ENCODE data around the gene SSX4. TPM values are rescaled to one million over a fixed set of nuclear protein-coding genes. Genes with fewer than 3 reads are reported as not detected.
"Not testable (repeated sequence)": the region's sequence is repeated elsewhere in the genome, so short reads cannot be mapped to it uniquely, and the experiment has no call there.

Gene SSX4
- total RNA-seq, 1 experiment from 2014 or later, result not detected

- H3K9me3 ChIP-seq (ENCODE audit: control insufficient read depth in 1 of 2, insufficient read depth in 1 of 2, low read depth in 1 of 2, low read length in 2 of 2); H3K36me3 ChIP-seq (ENCODE audit: control insufficient read depth in 1 of 2, insufficient read depth in 2 of 2, low read length in 2 of 2); H3K4me1 ChIP-seq (ENCODE audit: control insufficient read depth in 1 of 2, insufficient read depth in 2 of 2, low read length in 2 of 2); POLR2A ChIA-PET; H3K27ac ChIP-seq (ENCODE audit: low read depth, low read length); ATAC-seq; DNase-seq (ENCODE audit: low read depth, low spot score); H4K20me1 ChIP-seq (ENCODE audit: insufficient read depth); H2AFZ ChIP-seq (ENCODE audit: low read depth, low read length, poor library complexity, severe bottlenecking); H3K9ac ChIP-seq (ENCODE audit: low read length); H3K79me2 ChIP-seq (ENCODE audit: insufficient read depth, low read length); H3K9me2 ChIP-seq (ENCODE audit: insufficient read depth); CTCF ChIA-PET; intact Hi-C loops (cut with micrococcal nuclease); BruUV-seq (replicated peaks); H3K4me3 ChIP-seq (replicated peaks in 1 of 2; ENCODE audit: low read depth in 1 of 2, low read length in 2 of 2); H3K27me3 ChIP-seq (ENCODE audit: insufficient read depth, low read length); H3K4me2 ChIP-seq (ENCODE audit: low read length); RAD21 ChIA-PET (ENCODE audit: low non-redundant PET in 1 of 2, low total read pairs in 2 of 2, uncharacterized antibody in 2 of 2, unreplicated experiment in 2 of 2): not testable (repeated sequence)
Observed at GRCh38 chrX:48359281-48359680, 24.1 kb upstream of the SSX4 start.

- not testable (repeated sequence) for H3K9me2 ChIP-seq (ENCODE audit: insufficient read depth)
Observed at GRCh38 chrX:48367717-48368408, 15.5 kb upstream of the SSX4 start.

GRCh38 chrX:48370408-48370807, 12.9 kb upstream of the SSX4 start:
- ATAC-seq; H3K9ac ChIP-seq (ENCODE audit: low read length); DNase-seq (ENCODE audit: low read depth, low spot score); H4K20me1 ChIP-seq (ENCODE audit: insufficient read depth); CTCF ChIA-PET; intact Hi-C loops (cut with micrococcal nuclease); H3K9me2 ChIP-seq (ENCODE audit: insufficient read depth); H3K27ac ChIP-seq (ENCODE audit: low read depth, low read length); POLR2A ChIA-PET; H3K79me2 ChIP-seq (ENCODE audit: insufficient read depth, low read length); H3K4me2 ChIP-seq (ENCODE audit: low read length); H3K9me3 ChIP-seq (ENCODE audit: control insufficient read depth in 1 of 2, insufficient read depth in 1 of 2, low read depth in 1 of 2, low read length in 2 of 2); H3K4me1 ChIP-seq (ENCODE audit: control insufficient read depth in 1 of 2, insufficient read depth in 2 of 2, low read length in 2 of 2); H2AFZ ChIP-seq (ENCODE audit: low read depth, low read length, poor library complexity, severe bottlenecking); H3K36me3 ChIP-seq (ENCODE audit: control insufficient read depth in 1 of 2, insufficient read depth in 2 of 2, low read length in 2 of 2); RAD21 ChIA-PET (ENCODE audit: low non-redundant PET in 1 of 2, low total read pairs in 2 of 2, uncharacterized antibody in 2 of 2, unreplicated experiment in 2 of 2); H3K27me3 ChIP-seq (ENCODE audit: insufficient read depth, low read length); BruUV-seq (replicated peaks); H3K4me3 ChIP-seq (replicated peaks in 1 of 2; ENCODE audit: low read depth in 1 of 2, low read length in 2 of 2): not testable (repeated sequence)

More at GRCh38 chrX:48367717-48368408, 15.5 kb upstream of the SSX4 start:
- BruUV-seq (replicated peaks); H3K4me1 ChIP-seq (ENCODE audit: control insufficient read depth in 1 of 2, insufficient read depth in 2 of 2, low read length in 2 of 2); H3K79me2 ChIP-seq (ENCODE audit: insufficient read depth, low read length); ATAC-seq; H3K36me3 ChIP-seq (ENCODE audit: control insufficient read depth in 1 of 2, insufficient read depth in 2 of 2, low read length in 2 of 2); POLR2A ChIA-PET; H3K27me3 ChIP-seq (ENCODE audit: insufficient read depth, low read length); RAD21 ChIA-PET (ENCODE audit: low non-redundant PET in 1 of 2, low total read pairs in 2 of 2, uncharacterized antibody in 2 of 2, unreplicated experiment in 2 of 2); H3K9ac ChIP-seq (ENCODE audit: low read length); H3K9me3 ChIP-seq (ENCODE audit: control insufficient read depth in 1 of 2, insufficient read depth in 1 of 2, low read depth in 1 of 2, low read length in 2 of 2); H3K27ac ChIP-seq (ENCODE audit: low read depth, low read length); CTCF ChIA-PET; H3K4me2 ChIP-seq (ENCODE audit: low read length); H2AFZ ChIP-seq (ENCODE audit: low read depth, low read length, poor library complexity, severe bottlenecking); H4K20me1 ChIP-seq (ENCODE audit: insufficient read depth); DNase-seq (ENCODE audit: low read depth, low spot score); H3K4me3 ChIP-seq (replicated peaks in 1 of 2; ENCODE audit: low read depth in 1 of 2, low read length in 2 of 2); intact Hi-C loops (cut with micrococcal nuclease): not testable (repeated sequence)

GRCh38 chrX:48396931-48397330, 13.6 kb downstream of the SSX4 start:
- H2AFZ ChIP-seq (ENCODE audit: low read depth, low read length, poor library complexity, severe bottlenecking); H3K9me3 ChIP-seq (ENCODE audit: control insufficient read depth in 1 of 2, insufficient read depth in 1 of 2, low read depth in 1 of 2, low read length in 2 of 2); H3K4me2 ChIP-seq (ENCODE audit: low read length); intact Hi-C loops (cut with micrococcal nuclease); H3K4me3 ChIP-seq (replicated peaks in 1 of 2; ENCODE audit: low read depth in 1 of 2, low read length in 2 of 2); H3K4me1 ChIP-seq (ENCODE audit: control insufficient read depth in 1 of 2, insufficient read depth in 2 of 2, low read length in 2 of 2); H4K20me1 ChIP-seq (ENCODE audit: insufficient read depth); RAD21 ChIA-PET (ENCODE audit: low non-redundant PET in 1 of 2, low total read pairs in 2 of 2, uncharacterized antibody in 2 of 2, unreplicated experiment in 2 of 2); H3K36me3 ChIP-seq (ENCODE audit: control insufficient read depth in 1 of 2, insufficient read depth in 2 of 2, low read length in 2 of 2); H3K9ac ChIP-seq (ENCODE audit: low read length); H3K9me2 ChIP-seq (ENCODE audit: insufficient read depth); H3K79me2 ChIP-seq (ENCODE audit: insufficient read depth, low read length); H3K27me3 ChIP-seq (ENCODE audit: insufficient read depth, low read length); ATAC-seq; POLR2A ChIA-PET; CTCF ChIA-PET; BruUV-seq (replicated peaks); DNase-seq (ENCODE audit: low read depth, low spot score); H3K27ac ChIP-seq (ENCODE audit: low read depth, low read length): not testable (repeated sequence)

Data from HCT116 (cell line).